GM12865 (cell line): ENCODE measurements around the gene DGCR8.
A peak's percentile ranks its signal among the peaks of the same experiment; 100 is the strongest.

Source experiments
- DNase-seq: peaks from one replicate; pipeline ENCODE4 v3.0.0; 2010; ENCODE audit warnings: low read depth
- H3K4me3 ChIP-seq: 2 replicates; pipeline ENCODE4 v1.5.1; 2011; ENCODE audit warnings: mild to moderate bottlenecking, low read depth, low read length, control low read depth
- CTCF ChIP-seq: IDR thresholded peaks from 2 replicates; pipeline ENCODE4 v1.5.1; 2011; ENCODE audit warnings: low read length, control low read depth, low read depth, inconsistent platforms; ENCODE audit not compliant: insufficient read depth; ENCODE audit errors: missing control alignments

The DGCR8 gene

DNA sequence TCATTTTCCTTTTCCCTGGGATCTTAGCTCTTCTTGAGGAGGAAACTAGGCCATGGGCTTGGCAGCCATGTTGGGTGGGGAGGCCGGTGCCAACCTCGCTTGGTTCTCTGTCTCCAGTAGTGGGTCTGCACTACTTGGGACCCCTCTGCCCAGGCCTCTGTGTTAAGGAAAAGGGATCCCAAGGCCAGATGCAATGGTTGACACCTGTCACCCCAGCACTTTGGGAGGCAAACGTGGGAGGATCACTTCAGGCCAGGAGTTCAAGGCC, 49.6 kb downstream of the DGCR8 start:
- no peak for TF ChIP-seq CTCF
- no peak overlapping the region for H3K4me3 ChIP-seq
- DNase-seq = no peak

GRCh38 chr22:20130319-20130718, 50.3 kb downstream of the DGCR8 start:
- no peak for DNase-seq
- no peak for TF ChIP-seq CTCF
- H3K4me3 ChIP-seq = no peak overlapping the region

DNA sequence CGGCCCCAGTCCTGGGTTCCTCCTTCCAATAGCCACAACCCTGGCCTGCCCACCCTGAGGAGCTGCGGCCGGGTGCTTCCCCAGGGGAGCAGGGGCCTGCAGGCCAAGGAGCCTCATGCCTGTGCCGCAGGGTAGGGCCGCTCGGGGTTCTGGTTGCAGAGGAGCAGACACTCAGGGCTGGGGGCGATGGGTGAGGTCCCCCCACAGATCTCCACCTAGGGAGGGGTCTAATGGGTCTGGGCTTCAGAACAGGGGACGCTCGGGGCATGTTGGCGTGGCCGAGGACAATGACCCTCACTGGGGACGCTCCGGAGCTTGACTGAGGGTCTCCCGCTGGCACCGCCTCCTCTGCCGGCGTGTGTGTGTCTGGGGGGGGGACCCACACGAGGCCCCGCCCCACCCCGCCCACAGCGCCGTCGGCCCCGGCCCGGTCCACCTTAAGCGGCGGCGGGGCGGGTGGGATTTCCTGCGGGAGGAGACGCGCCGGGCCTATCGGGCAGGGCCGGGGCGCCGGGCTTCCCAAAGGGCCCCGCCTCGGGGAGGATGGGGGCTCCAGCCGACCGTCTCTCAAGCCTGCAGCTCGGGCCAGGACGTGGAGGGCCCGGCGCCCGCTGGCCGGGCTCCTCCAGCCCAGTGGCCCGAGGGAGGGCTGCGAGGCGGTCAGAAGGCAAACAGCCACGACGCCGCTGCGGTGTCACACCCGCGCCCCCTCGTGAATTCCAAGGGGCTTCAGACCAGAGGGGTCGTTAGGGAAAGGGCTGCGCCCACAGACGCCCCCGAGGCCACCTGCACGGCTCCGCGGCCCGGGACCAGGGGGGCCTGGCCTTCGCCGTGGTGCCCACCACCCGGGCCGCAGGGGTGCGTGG, 50.9 kb downstream of the DGCR8 start:
- peak overlapping the region; percentile 85 for H3K4me3 ChIP-seq
- TF ChIP-seq CTCF = no peak
- peak; percentile 85 for DNase-seq

DNA sequence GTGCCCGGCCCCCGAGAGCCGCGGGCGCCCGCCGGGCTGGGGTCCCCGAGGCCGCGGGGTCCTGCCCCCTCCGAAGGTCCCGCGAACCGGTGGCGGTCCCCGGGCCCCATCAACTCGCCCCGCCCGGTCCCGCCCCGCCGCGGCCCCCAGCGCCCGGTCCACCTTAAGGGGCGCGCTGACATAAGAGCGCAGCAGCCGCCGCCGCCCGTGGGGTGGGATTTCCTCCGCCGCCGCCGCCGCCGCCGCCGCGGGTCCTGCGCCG, 51.5 kb downstream of the DGCR8 start, which contains the start of gene ZDHHC8:
Gene ZDHHC8 (plus strand): TSS at position 208 of the 262 bp plus-strand sequence. CDS start 144 bp downstream, outside the sequence.
- peak; percentile 42 for DNase-seq
- peak within 1 kb of the TSS; percentile 85 for H3K4me3 ChIP-seq
- TF ChIP-seq CTCF = no peak

- H3K4me3 ChIP-seq = peak overlapping the region; percentile 84
- no peak for TF ChIP-seq CTCF
- DNase-seq = no peak
These were observed 52.0 kb downstream of the DGCR8 start for GRCh38 chr22:20131859-20132685.

GRCh38 chr22:20132686-20133246, 52.7 kb downstream of the DGCR8 start:
- DNase-seq = no peak
- no peak for TF ChIP-seq CTCF
- peak overlapping the region; percentile 84 for H3K4me3 ChIP-seq
